HG02571 (cell line): ENCODE data around the gene PDCD11.

Experiments
- ATAC-seq: cut with Tn5 transposase; IDR thresholded peaks from one replicate; pipeline ENCODE4 v1.9.1; 2021; ENCODE audit warnings: mild to moderate bottlenecking, moderate library complexity; ENCODE audit not compliant: unreplicated experiment

The PDCD11 gene

DNA sequence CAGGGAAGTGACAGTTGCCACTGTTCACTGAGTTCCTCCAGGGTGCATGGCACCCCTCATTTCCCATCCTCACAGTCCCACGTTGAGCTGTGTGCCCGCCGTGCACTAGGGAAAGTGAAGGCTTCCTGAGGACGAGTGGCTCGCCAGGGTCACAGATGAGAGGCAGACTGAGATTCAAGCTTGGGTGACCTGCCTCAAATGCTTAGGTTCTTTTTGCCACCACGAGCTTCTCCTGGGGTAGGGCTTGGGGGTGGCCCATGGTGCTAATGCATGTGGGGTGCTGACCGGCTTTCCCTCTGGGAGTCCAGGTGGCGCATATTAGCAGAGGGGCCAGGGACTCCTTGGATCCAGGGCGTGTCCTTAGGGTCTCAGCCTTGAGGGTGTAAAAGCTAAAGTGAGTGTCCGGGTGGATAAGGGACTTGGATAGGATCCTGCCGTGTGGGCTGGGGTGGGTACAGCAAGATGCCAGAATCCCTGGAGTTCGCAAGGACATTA, 53.8 kb downstream of the PDCD11 start:
- no peak for ATAC-seq

DNA sequence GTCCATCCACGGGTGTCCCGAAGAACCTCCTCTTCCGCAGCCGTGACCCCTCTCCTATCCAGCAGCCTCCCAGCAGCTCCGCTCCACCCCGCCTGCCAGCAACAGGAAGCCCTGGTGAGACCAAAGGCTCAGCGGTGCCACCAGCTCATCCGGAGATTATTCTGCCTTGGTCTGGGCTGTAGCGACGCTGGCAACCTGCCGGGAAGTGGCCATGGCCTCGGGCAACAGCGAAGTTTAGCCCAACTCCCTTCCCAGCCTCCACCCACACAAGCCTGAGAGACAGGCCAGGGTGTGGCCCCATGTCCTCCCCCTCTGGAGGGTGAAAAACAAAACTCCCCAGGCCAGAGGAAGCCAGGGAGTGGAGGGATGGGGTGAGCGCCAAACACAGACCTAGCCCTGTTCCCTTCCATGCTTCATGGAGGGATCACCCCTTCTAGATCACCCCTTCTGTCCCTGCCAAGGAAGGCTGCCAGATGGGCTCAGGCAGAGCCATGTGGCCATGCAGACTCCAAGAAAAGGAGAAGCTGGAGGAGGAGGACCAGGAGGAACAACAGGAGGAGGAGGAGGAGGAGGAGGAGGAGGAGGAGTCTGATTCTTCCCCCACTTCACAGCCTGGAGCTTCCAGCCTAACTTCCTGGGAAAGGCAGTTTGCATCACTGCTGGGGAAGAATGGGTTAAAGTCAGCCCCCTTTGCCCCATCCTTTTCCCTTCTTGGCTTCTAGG, 54.8 kb downstream of the PDCD11 start:
- no peak for ATAC-seq

DNA sequence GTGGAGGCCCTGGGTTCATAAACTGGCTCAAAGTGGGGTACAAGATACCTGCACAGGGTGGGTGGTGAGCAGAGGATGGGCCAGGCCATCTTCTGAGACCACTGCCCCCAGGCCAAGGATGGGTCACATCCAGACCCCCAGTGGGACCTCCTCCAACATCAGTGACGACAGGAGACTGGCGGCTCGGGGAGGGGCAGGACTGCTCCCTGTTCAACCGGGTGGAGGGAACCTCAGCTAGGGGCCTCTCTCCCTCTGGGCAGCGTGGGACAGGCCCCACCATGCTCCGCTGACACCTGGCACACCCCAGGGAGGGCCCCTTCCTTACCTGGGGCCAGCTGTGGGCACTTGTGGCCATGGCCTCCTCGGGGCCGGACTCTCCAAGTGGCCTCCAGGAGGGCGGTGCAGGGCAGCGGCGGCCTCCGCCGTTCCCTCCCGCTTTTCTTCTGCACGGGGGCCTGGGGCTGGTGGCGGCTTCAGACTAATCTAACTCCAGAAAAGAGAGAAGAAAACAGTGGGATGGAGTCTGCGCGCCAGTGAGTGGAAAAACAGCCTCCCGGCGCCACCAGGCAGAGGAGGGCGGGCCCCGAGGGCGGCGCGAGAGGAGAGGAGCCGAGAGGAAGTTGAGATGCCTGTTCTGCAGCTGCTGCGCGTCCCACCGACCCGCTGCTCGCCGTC, 55.5 kb downstream of the PDCD11 start, which contains the start of gene CALHM2:
Gene CALHM2, minus strand, starts transcription at position 540 of the 675 bp plus-strand sequence. CDS start 2,429 bp downstream, outside the sequence.
- ATAC-seq = peak; percentile 64

DNA sequence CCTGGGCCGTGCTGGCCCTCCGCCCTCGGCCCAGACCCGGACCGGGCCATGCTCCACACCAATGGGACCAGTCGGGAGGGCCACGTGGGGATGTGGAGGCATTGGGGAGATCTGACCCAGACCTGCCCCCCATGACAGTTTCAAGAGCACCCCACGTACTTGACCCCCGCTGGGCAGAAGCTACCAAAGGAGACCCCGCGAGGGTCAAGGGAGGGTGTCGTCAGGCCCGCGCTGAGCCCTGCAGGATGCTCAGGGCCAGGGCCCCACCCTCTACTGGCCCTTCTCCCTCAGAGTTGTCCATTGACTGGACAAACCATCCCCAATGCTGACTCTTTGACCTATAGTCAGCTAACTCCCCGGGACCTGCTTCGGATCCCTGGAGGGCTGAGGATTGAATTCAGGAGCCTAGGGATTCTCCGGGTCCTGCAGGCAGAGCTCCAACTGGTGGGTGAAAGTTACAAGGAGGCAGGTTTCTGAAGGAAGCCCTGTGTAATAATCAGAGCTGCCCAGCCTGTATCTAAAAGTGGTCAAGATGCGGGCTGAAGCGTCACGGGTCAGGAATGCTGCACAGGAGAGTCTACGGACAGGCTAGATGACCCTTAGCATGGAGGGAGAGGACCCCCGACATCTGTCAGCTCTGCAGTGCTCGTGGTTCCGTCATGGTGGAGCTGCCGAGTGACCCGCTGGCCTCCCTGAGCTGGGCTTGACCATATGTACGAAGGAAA, 56.2 kb downstream of the PDCD11 start:
- ATAC-seq = no peak

DNA sequence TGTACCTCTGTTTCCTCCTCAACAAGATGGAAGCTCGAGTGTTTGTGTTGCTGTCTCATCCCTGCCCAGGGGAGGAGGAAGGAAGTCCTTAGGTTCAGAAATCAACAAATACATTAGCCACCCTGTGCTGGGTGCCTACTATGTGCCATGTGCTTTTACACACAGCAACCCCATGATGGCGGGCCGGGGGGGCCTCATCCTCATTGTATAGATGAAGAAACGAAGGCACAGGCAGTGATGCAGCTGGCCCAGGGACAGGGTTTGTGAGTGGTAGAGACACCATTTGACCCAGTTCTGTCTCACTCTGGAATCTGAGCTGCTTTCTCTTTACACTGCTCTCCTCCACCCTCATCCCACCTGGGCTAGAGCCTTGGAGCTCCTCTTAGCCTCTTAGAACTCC, 57.6 kb downstream of the PDCD11 start:
- ATAC-seq = no peak

DNA sequence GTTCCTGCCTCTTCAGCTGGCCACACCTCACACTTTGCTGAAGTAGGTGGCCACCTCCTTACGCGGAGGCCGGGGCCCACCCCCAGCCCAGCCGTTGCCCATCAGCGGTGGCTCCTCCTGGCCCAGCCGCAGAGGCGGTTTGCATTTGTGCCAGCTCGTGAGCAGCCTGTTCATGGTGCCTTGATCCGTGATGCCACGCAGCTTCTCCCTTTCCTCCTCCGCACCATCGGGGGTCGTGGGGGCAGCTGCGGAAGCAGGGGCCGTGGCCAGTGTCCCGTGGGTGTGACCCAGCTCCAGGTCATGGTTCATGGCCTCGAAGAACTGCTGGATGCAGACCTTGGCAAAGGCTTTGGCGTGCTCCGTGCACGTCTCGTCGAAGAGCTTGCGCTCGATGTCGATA, 58.8 kb downstream of the PDCD11 start:
- no peak for ATAC-seq

DNA sequence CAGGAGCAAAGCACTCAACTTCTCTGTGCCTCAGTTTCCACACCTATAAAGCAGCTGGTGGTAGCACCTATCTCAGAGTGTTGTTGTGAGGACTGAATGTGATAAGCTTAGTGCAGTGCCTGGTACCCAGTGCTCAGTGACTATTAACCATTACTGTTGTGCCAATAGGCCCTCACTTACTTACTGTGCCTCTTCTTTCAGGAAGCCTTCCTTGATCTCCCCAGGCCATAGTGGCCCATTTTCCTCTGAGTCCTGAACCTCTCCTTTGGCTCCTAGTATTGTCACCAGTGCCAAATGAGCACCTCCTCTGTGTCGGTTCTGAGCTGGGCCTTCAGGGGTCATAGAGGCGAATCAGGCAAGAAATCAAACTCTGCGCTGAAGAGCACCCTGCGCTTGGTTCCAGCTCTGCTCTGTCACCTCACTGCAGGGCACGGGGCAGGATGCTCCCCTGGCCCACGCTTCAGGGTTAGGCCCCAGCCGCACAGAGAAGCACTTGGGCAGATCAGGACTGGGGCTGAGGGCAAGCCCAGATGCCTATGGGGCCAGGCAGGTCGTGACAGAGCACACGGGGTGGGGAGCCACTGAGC, 59.7 kb downstream of the PDCD11 start:
- ATAC-seq = no peak

DNA sequence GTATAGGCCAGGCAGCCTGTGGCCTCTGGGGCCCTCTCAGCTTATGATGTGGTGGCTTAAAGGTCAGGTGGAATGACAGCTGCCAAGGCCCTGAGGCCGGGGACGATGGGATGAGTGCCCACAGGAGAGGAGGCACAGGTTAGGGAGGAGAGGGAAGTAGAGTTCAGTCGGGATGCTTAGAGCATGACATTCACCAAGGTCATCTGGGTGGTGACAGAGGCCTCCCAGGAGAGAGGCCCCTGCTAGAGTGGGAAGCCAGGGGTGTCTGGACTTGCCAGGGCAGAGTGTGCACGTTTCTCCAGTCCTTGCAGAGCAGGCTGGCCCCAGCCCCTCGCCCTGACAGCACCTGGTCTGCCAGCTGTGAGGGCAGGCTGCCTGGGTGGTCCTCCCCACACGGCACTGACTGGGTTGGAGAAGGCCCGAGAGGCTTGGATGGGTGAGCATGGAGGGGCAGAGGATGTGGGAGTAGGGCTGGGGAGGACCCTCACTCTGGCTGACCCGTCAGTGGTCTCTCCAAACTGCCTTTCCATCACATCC, 60.8 kb downstream of the PDCD11 start:
- no peak for ATAC-seq

DNA sequence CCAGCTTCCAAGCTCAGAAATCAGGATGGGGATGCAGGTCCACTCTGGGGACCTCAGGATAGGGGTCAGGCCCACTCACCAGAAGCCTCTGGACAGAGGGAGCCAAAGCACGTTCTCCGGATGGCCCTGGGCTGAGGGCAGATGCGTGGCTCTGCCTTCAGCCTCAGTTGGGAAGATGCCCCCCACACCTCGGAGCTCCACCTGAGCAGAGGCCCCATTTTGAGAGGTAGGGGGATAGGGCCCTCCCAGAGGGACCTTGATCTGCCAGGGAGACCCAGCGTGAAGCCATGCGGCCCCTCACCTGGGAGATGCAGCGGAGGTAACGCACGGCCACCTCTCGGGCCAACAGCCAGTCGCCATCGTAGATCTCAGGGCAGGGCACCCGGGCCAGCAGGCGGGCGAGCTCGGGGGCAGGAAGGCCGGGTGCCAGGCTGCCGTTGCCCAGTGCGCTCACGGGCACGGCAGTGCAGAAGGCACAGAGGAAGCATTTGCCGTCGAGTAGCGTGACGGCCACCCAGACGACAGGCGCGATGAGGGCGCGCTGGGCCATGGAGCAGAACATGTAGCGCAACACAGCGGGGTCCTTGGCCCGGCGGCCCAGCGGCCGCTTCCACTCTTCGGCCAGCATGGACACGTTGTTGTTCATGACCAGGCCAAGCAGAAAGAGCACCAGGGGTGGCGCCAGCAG, 61.6 kb downstream of the PDCD11 start:
- ATAC-seq = no peak

DNA sequence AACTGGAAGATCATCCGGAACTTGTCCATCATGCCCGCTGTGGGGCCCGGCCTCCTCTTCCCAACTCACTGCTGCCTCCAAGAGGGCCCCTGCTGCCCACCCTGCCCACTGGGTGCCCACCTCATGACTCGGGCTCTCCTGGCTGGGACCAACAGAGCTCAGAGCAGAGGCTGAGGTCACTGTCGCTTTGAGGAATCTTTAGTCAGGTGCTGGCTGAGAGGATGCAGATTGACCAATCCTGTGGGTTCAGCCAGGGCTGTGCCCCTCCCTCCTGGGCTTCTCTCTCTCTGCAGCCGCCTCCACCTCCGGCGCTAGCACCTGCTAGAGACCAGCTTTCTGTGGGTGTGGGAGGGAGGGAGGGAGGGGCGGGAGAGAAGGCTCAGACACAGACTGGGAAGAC, 62.3 kb downstream of the PDCD11 start, which contains the start of gene CALHM1:
Gene CALHM1, minus strand, starts transcription at position 181 of the 400 bp plus-strand sequence. Its CDS starts 149 bp downstream, at position 32.
- no peak for ATAC-seq

DNA sequence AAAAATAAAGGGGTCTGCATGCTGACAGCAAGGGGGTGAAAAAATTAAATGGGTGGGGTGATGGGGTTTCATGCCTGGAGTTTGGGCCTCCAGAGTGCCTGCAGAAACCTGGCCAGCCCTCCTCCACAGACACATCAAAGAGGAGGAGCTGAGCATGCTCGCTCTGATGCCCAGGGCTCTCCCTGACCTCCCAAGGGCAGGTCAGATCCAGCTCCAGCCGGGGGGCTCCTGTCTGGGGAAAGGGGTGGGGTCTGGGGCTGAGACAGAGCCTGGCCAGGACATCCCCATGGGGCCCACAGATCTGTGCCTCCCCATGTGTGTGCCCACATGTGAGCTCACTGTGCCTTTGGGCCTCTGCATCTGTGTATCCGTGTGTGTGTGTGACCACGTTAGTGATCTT, 63.2 kb downstream of the PDCD11 start:
- no peak for ATAC-seq

DNA sequence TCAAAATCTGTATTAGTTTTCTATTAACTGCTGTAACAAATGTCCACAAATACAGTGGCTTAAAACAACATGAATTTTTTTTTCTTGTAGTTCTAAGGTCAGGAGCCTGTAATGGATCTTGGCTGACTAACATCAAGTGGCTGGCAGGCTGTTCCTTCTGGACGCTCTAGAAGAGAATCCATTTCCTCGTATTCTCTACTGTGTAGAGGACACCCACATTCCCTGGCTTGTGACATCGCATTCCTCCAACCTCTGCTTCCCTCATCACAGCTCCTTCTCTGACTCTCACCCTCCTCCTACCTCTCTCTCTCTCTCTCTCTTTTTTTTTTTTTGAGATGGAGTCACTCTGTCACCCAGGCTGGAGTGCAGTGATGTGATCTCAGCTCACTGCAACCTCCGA, 67.1 kb downstream of the PDCD11 start:
- ATAC-seq = no peak

DNA sequence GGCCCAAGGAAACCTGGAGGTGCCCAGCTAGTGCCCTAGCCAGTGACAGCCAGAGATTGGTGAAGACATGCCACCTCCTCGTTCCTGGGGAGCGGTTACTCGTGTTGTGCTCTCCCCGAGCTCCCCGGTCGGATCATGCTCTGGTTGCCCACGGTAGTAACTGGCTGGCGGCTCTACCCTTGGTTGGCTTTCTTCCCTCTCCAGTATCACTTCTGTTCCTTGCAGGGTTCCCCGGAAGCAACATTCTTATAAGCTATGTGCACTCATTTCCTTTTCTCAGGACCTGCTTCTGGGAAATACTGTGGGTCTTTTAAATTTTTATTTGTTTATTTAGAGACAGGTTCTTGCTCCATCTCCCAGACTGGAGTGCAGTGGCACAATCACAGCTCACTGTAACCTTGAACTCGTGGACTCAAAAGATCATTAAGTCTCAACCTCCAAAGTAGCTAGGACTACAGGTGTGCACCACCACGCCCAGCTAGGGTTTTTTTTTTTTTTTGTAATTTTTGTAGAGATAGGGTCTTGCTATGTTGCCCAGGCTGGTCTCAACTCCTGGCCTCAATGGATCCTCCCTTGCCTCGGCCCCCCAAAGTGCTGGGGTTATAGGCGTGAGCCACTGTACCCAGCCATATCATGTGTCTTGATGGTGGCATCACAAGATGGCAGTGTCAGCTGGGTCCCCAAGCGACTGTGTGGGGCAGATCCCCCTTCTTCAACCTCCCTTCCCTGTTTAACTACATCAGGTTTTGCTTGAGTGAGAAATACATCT, 69.2 kb downstream of the PDCD11 start:
- no peak for ATAC-seq

DNA sequence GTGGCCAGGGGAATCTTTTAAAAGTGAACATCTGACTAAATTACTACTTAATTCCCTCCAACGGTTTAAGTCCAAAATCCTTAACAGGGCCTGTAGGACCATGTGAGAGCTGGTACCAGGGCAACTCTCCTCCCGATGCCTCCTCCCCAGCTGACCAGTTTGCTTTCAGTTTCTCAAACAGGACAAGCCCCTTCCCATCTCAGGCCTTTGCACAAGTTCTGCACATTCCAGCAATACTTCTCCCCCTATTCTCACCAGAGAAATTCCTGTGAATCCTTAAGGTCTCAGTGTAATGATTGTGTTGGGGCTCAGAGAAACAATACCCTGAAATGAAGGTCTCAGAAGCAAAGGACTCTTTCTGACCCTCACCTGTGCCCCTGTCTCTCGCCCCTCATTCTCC, 70.3 kb downstream of the PDCD11 start:
- no peak for ATAC-seq

DNA sequence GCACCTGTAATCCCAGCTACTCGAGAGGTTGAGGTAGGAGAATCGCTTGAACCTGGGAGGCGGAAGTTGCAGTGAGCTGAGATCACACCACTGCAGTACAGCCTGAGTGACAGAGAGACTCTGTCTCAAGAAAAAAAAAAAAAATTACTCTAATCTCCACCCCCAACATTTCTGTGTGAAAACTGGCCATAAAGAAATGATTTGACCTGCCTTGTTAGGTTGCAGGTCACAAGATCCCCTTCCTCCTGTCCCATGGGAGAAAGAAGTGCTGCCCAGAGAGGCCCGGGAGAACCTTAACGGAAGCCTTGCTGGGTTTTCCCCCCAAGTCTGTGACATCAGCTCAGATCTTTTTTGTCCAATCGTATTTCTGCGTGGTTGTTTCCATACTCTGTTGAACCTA, 71.0 kb downstream of the PDCD11 start:
- no peak for ATAC-seq

DNA sequence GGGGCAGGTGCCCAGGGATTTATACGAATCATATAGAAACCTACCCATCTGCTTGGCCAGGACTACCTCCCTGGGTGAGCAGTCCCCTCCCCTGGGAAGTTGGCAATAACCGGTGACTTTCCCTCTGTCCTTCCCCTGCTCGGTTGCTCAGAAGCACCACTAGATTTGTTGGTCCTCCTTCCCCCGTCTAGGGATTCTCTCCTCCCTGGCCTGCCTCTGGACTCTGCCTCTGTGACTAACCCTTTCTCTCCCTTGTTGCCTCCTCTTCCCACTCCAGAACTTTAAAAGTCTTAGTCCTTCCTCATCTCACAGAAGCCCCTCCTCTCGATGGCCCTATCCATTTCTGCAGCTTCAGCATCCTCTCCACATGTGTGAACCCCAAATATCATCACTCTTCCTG, 72.8 kb downstream of the PDCD11 start:
- ATAC-seq = no peak

DNA sequence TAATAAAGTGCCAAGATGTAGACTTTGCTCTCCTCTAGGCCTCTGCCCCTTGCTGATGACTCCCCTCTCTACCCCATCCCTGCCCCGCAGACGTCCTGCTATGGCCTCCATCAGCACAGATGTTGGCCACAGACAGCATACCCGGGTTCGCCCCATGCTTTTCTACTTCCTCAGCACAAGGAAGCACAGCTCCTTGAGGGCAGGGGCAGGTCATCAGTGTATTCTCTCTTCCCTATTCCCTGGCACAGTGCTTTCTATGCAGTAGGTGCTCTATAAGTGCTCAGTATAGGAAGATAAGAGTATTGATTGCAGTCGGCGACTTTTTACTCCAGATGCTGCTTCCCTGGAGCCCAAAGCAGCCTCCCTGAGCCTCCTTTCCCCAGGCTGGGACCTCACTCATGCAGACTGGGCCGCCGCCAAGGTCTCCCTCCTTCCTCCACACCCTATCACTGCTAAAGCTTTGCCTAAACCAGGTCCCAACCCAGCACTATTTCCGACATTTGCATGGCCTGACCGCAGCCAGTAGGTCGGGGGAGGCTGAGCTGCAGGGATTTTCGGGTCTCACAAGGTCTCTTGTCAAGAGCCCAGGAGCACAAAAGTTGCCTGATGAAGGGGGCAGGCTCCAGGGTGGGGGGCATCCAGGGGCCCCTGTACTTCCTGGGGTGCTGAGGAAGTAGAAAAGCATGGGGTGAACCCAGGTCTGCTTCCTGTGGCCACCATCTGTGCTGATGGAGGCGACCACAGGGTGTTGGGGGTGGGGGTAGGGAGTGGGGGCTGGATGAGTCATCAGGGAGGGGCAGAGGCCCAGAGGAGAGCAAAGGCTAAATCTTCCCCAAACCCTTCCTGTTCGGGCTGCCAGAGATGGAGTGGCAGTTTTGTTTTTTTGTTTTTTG, 74.6 kb downstream of the PDCD11 start:
- ATAC-seq = peak; percentile 75

DNA sequence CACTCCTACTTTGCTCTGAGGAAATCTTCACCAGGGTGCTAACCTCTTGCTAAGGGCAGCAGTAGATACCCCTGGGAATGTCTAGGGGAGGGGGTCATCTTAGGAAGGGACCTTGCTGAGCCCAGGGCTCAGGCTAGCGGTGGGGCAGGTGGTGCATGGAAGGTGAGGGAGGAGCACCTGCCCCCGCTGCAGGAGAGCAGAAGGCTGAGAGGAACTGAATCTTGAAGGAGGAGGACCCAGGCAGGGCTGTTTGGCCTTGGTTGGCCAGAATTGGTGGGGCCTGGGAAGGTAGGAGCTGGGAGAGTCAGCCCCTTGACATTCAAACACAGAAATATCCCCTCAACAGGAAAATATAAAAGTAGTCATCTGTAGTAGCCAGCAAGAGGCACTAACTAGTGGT, 75.6 kb downstream of the PDCD11 start:
- ATAC-seq = no peak

DNA sequence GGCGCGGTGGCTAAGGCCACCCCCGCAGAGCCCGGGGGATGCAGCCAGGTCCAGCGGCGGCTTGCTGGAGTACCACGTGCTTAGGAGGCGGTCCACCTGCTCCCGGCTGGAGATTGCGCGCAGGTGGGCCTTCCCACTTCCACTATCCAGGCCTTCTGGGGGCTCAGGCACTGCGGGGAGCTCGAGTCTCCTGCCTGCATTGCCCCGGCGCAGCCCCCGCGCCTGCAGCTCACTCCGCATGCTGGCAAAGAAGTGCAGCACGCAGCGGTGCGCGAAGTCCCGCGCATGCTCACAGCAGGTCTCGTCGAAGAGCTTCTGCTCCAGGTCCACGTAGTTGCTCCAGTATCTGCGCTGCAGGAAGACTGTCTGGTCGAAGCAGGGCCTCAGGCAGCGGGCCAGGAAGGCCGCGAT, 76.8 kb downstream of the PDCD11 start:
- ATAC-seq = no peak
